ENCODE results near the gene TBC1D14.

Gene TBC1D14

GRCh38 chr4:7001271-7001670, 91.6 kb downstream of the TBC1D14 start:
- no peak for DNase-seq (ENCODE audit: low spot score)

- no peak for DNase-seq (ENCODE audit: low spot score)
These were observed 92.7 kb downstream of the TBC1D14 start for GRCh38 chr4:7002336-7002735.

GRCh38 chr4:7003176-7003878, 93.7 kb downstream of the TBC1D14 start:
- DNase-seq (ENCODE audit: low spot score), result no peak

GRCh38 chr4:7003879-7004240, 94.2 kb downstream of the TBC1D14 start:
- no peak for DNase-seq (ENCODE audit: low spot score)

- DNase-seq (ENCODE audit: low spot score), result no peak
These were observed 94.7 kb downstream of the TBC1D14 start for GRCh38 chr4:7004331-7004730.

- no peak for DNase-seq (ENCODE audit: low spot score)
These were observed 95.9 kb downstream of the TBC1D14 start for GRCh38 chr4:7005571-7005970.

- no peak for DNase-seq (ENCODE audit: low spot score)
These were observed 96.8 kb downstream of the TBC1D14 start for GRCh38 chr4:7006411-7006810.

- DNase-seq (ENCODE audit: low spot score), result no peak
These were observed 97.7 kb downstream of the TBC1D14 start for GRCh38 chr4:7007142-7007907.

- DNase-seq (ENCODE audit: low spot score), result no peak
These were observed 98.3 kb downstream of the TBC1D14 start for GRCh38 chr4:7007944-7008343.

GRCh38 chr4:7009564-7009963, 99.9 kb downstream of the TBC1D14 start:
- no peak for DNase-seq (ENCODE audit: low spot score)

GRCh38 chr4:7013175-7013574, 103.5 kb downstream of the TBC1D14 start:
- no peak for DNase-seq (ENCODE audit: low spot score)

- no peak for DNase-seq (ENCODE audit: low spot score)
These were observed 105.2 kb downstream of the TBC1D14 start for GRCh38 chr4:7014815-7015214.

GRCh38 chr4:7015383-7016035, 105.9 kb downstream of the TBC1D14 start:
- DNase-seq (ENCODE audit: low spot score), result no peak

GRCh38 chr4:7016086-7016485, 106.5 kb downstream of the TBC1D14 start:
- no peak for DNase-seq (ENCODE audit: low spot score)

- DNase-seq (ENCODE audit: low spot score), result no peak
These were observed 106.9 kb downstream of the TBC1D14 start for GRCh38 chr4:7016512-7016911.

GRCh38 chr4:7017446-7018048, 107.9 kb downstream of the TBC1D14 start:
- DNase-seq (ENCODE audit: low spot score), result no peak

- DNase-seq (ENCODE audit: low spot score), result no peak
These were observed 108.7 kb downstream of the TBC1D14 start for GRCh38 chr4:7018281-7018680.

- DNase-seq (ENCODE audit: low spot score), result no peak
These were observed 109.7 kb downstream of the TBC1D14 start for GRCh38 chr4:7019367-7019766.

- DNase-seq (ENCODE audit: low spot score), result no peak
These were observed 110.7 kb downstream of the TBC1D14 start for GRCh38 chr4:7020290-7020689.

GRCh38 chr4:7020856-7021255, 111.2 kb downstream of the TBC1D14 start:
- no peak for DNase-seq (ENCODE audit: low spot score)

- DNase-seq (ENCODE audit: low spot score), result no peak
These were observed 111.7 kb downstream of the TBC1D14 start for GRCh38 chr4:7021355-7021754.

GRCh38 chr4:7021930-7022664, 112.5 kb downstream of the TBC1D14 start:
- no peak for DNase-seq (ENCODE audit: low spot score)

All from activated CD4-positive, alpha-beta T cell treated with anti-CD3 and anti-CD28 coated beads, Interleukin-2, Interleukin-4, amounts not matched to agents 100 ng/mL and 50 ng/mL, durations not matched to agents 16 hours and 8 hours (primary cell).